GM21529 (cell line): ENCODE results near the gene SSTR3.
A peak's percentile ranks its signal among the peaks of the same experiment; 100 is the strongest.
"Not testable (repeated sequence)": the region's sequence is repeated elsewhere in the genome, so short reads cannot be mapped to it uniquely, and the experiment has no call there.

Experiments
- ATAC-seq: cut with Tn5 transposase; IDR thresholded peaks from one replicate; pipeline ENCODE4 v1.9.1; 2021; ENCODE audit not compliant: unreplicated experiment

The SSTR3 gene

GRCh38 chr22:37212174-37212906 is at the start of gene SSTR3:
Gene SSTR3 (minus strand): TSS chr22:37212477. CDS start chr22:37207803, 4,674 bp downstream.
- no peak for ATAC-seq

DNA sequence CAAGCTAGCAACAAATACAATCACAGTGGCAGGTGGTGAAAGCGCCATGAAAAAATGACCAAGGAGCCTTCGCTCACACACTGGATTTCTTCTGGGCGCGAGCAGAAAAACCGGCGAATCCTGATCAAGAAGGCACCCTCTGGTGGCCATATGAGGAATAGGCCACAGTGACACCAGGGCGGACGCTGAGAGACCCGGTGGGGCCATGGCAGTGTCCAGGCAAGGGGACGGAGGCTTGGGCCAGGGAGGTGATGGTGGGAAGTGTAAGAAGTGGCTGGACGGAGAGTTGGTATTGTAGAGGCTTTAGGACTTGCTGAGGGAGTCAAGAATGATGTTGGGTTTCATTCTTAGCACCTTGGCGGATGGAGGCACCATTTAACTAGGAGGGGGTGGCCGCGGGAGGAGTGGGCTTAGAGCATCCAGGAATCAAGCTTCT is 48.6 kb upstream of the SSTR3 start:
- no peak for ATAC-seq

DNA sequence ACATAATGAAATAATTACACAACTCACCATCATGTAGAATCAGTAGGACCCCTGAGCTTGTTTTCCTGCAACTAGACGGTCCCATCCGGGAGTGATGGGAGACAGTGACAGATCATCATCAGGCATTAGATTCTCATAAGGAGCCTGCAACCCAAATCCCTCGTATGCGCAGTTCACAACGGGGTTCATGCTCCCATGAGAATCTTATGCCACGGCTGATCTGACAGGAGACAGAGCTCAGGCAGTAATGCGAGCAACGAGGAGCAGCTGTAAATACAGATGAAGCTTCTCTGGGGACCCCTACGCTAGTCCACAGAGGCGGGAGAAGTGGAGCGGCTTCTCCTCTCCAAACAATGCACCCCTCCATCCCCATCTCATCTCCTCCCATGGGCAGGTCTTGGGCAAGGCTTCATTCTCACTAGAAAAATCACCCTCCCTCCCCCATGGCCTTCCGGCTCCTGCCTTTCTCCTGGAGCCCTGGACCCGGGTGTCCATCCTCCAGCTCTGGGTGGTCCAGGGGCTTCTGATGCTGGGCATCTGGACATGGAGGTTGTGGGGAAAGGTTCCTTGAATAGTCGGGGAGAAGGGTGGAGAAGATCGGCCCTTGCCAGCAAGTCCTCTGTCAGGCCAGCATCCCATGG is 48.0 kb upstream of the SSTR3 start:
- no peak for ATAC-seq

DNA sequence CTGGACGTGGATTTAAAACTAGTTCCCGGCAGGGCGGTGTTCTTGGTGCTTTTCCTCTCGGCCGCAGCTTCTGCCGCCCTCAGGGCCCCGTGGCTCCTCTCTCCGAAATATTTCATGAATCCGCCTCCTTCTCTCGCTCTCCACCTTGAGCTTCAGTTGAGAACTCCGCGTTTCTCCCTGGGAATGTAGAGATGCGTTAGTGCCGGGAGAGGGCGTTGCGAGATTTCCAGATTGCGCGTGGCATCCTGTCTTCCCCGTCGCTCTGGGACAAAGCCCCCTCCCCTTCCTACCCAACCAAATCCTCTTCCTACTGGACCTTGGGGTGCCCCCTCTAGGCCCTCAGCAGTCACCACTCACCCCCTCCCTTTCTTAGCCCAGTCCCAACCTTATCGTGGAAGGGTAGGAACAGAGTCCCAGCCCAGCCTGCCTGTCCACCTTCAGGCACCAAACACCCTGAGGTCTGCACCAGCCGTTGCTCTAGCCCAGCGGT is 47.3 kb upstream of the SSTR3 start:
- no peak for ATAC-seq

- ATAC-seq = no peak
Measured at GRCh38 chr22:37258753-37259401, 46.6 kb upstream of the SSTR3 start.

DNA sequence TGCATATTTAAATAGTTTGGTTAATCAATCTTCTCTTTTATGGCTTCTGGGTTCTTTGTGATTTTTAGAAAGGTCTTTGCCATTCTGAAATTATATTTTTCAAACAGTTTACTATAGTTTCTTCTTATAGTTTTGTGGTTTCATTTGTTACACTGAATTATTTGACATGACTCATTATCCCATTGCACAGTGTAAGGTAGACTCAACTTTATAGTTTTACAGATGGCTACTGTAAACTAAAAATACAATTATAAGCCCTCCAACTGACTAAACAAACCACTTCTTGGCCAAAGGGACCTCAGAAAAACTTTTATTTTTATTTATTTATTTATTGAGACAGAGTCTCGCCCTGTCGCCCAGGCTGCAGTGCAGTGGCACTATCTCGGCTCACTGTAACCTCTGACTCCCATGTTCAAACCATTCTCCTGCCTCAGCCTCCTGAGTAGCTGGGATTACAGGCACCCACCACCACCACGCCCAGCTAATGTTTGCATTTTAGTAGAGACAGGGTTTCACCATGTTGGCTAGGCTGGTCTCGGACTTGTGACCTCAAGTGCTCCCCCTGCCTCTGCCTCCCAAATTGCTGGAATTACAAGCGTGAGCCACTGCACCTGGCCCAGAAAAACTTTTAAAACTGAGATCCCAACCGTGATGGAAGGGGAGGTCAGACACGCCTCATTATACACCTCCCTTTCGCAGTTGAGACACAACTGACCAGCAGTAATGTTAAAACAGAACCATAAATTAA is 45.9 kb upstream of the SSTR3 start:
- no peak for ATAC-seq

GRCh38 chr22:37256075-37256726 is 43.9 kb upstream of the SSTR3 start:
- no peak for ATAC-seq

DNA sequence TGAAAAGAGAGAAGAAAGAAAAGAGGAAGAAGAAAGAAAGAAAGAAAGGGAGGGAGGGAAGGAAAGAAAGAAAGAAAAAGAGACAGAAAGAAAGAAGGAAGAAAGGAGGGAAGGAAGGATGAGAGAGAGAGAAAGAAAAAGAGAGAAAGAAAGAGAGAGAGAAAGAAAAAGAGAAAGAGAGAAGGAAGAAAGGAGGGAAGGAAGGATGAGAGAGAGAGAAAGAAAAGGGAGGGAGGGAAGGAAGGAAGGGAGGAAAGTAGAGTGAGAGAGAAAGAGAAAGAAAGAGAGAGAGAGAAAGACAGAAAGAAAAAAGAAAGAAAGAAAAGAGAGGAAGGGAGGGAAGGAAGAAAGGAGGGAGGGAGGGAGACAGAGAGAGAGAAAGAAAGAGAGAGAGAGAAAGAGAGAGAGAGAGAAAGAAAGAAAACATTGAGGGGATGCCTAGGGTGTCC is 43.3 kb upstream of the SSTR3 start:
- no peak for ATAC-seq

DNA sequence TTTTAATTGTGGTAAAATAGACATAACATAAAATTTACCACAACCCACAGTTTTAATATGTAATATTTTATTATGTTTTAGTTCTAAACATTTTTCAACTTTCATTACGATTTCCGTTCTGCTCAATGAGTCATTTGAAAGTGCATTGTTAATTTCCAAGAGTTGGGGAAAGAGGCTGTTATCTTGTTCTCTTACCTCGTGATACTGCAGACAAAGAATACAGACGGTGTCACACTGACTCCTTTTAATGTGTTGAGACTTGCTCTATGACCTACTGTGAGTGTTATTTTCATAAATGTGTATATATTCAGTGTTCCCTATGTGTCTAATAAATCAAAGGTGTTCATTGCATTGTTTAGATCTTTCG is 42.6 kb upstream of the SSTR3 start:
- no peak for ATAC-seq

DNA sequence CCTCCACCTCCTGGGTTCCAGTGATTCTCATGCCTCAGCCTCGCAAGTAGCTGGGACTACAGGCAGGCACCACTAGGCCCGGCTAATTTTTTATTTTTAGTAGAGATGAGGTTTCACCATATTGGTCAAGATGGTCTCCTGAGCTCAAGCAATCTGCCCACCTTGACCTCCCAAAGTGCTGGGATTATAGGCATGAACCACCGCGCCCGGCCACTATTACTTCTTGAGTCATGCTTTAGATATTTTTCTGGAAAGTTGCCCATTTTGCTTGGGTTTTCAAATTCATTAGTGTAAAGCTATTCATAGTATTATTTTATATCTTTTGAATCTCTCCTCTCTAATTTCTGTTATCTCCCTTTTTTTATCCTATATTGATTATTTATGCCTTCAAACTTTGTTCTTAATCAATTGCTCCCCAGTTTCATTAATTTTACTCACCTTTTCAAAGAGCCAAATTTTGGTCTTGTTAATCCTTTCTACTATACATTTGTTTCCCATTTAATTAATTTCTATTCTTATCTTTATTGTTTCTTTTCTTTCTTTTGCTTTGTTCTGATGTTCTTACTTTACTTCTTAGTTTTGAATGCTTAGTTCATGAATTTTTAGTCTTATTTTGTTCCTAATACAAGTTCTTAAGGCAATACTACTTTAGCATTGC is 42.1 kb upstream of the SSTR3 start:
- ATAC-seq = no peak

DNA sequence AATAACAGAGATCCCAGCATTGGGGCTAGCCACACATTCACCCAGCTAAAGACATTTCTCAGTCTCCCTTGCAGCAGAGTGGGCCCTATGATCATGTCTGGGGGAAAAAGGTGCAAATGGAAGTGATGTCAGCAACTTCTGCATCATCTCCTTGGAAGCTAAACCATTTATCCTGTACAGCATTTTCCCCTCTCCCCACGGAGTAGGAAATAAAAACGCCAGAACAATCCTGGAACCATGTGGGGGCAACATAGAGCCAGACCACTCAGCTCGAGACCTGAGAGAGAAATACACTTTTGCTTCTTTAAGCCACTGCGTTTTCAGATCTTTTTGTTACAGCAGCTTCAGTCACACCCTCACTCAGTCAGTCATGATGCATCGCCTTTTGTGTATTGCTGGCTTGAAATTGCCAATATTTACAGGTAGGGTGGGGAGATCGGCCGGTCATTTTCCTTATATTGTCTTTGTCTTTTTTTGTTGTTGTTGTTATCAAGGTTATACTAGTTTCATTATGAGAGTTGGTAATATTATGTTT is 40.9 kb upstream of the SSTR3 start:
- ATAC-seq = no peak

DNA sequence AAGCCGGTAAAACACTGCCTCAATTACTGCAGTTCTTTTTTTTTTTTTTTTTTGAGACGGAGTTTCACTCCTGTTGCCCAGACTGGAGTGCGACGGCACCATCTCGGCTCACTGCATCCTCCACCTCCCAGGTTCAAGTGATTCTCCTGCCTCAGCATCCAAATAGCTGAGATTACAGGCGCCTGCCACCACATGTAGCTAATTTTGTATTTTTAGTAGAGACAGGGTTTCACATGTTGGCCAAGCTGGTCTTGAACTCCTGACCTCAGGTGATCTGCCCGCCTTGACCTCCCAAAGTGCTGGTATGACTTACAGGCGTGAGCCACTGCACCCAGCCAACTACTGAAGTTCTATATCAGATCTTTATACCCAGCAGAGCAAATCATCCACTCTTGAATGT is 39.6 kb upstream of the SSTR3 start:
- not testable (repeated sequence) for ATAC-seq

DNA sequence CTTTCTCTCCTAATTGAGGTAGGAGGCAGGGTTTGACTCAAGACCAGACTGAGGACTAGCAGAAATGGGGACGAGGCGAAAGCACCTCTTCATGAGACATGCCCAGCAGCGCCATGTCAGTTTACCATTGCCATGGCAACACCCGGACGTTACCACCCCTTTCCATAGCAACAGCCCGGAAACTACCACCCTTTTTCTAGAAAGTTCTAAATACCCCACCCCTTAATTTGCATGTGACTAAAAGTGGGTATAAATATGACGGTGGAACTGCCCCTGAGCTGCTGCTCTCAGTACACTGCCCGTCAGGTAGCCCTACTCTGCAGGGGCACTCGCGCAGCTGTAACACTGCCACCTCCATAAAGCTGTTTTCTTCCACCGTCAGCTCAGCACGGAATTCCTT is 37.7 kb upstream of the SSTR3 start:
- no peak for ATAC-seq

- no peak for ATAC-seq
Measured at GRCh38 chr22:37248251-37248650, 36.0 kb upstream of the SSTR3 start.

DNA sequence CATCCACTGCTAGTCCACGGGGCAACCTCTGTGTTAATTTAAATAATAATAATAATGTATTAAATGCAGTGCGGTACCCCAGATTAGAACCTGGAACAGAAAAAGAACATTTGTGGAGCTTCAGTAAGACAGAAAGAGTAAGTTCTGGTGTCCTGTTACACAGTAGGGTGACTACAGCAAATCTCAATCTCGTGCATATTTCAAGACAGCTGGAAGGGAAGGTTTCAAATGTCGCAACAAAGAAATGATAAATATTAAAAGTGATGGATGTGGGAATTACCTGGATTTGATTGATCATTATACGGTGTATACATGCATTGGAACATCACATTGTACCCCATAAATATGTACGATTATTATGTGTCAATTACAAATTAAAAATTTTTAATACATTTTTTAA is 33.5 kb upstream of the SSTR3 start:
- ATAC-seq = no peak

DNA sequence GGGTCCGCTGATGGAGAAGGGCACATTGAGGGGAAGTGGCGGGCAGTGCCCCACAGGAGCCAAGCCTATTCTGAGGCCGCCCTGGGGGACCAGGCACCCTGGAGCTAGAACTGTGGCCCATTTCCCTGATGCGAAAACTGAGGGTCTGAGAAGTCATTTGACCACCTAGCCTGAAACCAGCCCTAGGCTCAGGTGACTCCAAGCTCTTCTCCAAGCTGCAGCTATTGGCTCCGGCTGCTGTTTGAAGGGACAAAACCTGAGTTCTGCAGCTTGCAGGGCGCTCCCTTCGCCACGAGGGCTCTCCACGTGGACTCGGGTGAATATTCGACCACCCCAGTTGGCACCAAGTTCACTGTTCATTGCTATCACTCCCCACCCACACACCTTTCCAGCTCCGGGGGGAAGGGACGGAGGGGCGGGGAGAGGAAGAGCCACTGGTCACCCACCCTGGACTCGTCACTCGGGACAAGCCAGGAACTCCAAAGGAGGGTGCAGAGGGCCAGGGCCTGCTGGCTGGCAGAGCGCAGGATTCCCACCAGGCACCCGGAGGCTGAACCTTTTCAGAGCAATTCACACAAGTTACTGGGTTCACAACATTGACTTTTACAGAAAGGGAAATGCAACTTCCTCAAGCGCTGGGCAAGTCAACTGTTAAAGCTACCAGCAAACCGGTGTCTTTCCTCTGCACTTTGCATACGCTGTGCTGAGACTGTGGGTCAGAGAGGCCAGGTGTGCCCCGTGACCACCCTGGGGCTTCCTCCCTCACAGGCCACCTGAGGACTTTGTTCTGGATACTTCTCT is 32.8 kb upstream of the SSTR3 start:
- peak; percentile 37 for ATAC-seq

DNA sequence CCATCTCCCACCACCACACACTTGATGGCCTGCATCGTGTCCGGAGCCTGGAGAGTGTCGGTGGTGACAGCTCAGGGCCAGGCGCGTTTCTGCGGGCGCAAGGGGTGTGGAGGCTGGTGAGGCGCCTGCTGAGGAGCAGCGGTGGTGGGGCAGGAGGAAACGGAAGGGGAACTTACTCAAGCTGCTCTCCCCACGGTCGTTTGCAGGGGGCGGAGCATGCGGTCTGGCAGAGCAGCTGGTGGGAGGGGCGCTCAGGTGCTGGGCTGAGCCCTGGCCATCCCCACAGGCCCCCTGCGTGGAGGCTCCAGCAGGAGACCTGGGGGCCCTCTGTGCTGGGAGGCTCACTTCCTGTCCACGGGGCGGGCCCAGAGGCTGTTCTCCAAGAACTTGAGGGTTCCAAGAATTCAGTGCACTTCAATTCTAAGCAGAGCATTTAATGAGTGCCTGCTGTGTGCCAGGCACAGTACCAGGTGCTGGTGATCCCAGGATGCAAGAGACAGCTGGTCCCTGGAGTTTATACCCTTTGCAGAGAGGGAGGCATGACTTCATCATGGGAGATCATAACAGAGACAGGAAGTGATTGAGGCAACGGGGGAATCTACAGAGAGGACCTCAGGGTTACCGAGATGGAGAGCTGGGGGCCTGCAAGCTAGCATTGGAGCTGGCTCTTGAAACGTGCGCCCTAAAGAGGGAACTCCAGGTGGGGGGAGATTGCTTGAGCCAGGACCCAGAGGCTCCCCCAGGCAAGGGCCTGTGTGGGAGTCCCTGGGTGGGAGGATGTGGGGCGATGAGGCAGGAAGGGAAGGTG is 32.0 kb upstream of the SSTR3 start, which contains the start of gene RAC2:
TSS of gene RAC2 (minus strand) at position 156 of the 808 bp plus-strand sequence. CDS start at position 35, 121 bp downstream.
- peak; percentile 42 for ATAC-seq
